Measurements from ENCODE around the gene TXNL4B. TPM values are rescaled to one million over a fixed set of nuclear protein-coding genes. Genes with fewer than 3 reads are reported as not detected.
"Not testable (repeated sequence)": the region's sequence is repeated elsewhere in the genome, so short reads cannot be mapped to it uniquely, and the experiment has no call there.

TXNL4B gene
- total RNA-seq, 1 experiment from 2014 or later: 9.9 TPM

GRCh38 chr16:72057313-72057712, 36.1 kb downstream of the TXNL4B start:
- not testable (repeated sequence) for DNase-seq; H2AK5ac ChIP-seq (ENCODE audit: insufficient read length, low read length); H3K27me3 Mint-ChIP-seq (ENCODE audit: low read depth); H2BK15ac ChIP-seq (ENCODE audit: low read depth, low read length); H3K23me2 ChIP-seq (ENCODE audit: insufficient read length, low read depth, low read length, poor library complexity, severe bottlenecking); H4K91ac ChIP-seq (ENCODE audit: insufficient read length, low read depth, low read length); H3T11ph ChIP-seq (ENCODE audit: low read length); H3K4me1 Mint-ChIP-seq; H3K27ac ChIP-seq (ENCODE audit: insufficient read length, low read depth, low read length); H2BK5ac ChIP-seq (ENCODE audit: insufficient read length, low read length); H4K5ac ChIP-seq (ENCODE audit: insufficient read length, low read depth, low read length); H3K4me2 ChIP-seq (ENCODE audit: insufficient read depth, insufficient read length, low read length); H3K14ac ChIP-seq (ENCODE audit: insufficient read depth, low read length); H2BK12ac ChIP-seq (ENCODE audit: insufficient read length, low read depth, low read length); H3K36me3 Mint-ChIP-seq (ENCODE audit: insufficient read depth in 1 of 3, low read depth in 3 of 3); H3K79me1 ChIP-seq (ENCODE audit: insufficient read depth, low read depth, low read length, poor library complexity, severe bottlenecking); H3K4me1 ChIP-seq (ENCODE audit: insufficient read depth, low read length); H3K18ac ChIP-seq (ENCODE audit: insufficient read length, low read depth, low read length); H3K23ac ChIP-seq (ENCODE audit: insufficient read length, low read depth, low read length); H3K79me2 ChIP-seq (ENCODE audit: insufficient read depth, low read length); H3K9me3 ChIP-seq (ENCODE audit: control insufficient read depth, low read depth, low read length); H4K8ac ChIP-seq (replicated peaks; ENCODE audit: insufficient read length, low read depth, low read length); H3K27me3 ChIP-seq (ENCODE audit: insufficient read depth, low read length); H3K4ac ChIP-seq (ENCODE audit: low read depth, low read length); H4K20me1 ChIP-seq (ENCODE audit: control insufficient read depth, insufficient read depth, insufficient read length); H2AFZ ChIP-seq (ENCODE audit: low read length); H2BK120ac ChIP-seq (ENCODE audit: low read depth, low read length, poor library complexity, severe bottlenecking); H2BK20ac ChIP-seq (ENCODE audit: low read depth, low read length, poor library complexity, severe bottlenecking); H3K56ac ChIP-seq (ENCODE audit: insufficient read length, low read depth, low read length); H3K9ac ChIP-seq (ENCODE audit: extremely low read depth, insufficient read length, low read length); H3K27ac Mint-ChIP-seq; H3K9me3 Mint-ChIP-seq; H3K4me3 Mint-ChIP-seq
- WGBS (ENCODE audit: extremely low coverage, insufficient read length, low lambda C conversion rate): no CpG with 5 or more reads among the region's 6 CpGs

Data from H9 (cell line).